MM.1S (cell line): ENCODE data around the gene BNIP3.

Experiments
- DNase-seq: peaks from one replicate; pipeline ENCODE4 v3.0.0-alpha.2; 2015
- H2AFZ ChIP-seq: fragments of 300-600 bp; sonication (generic); 2 replicates; pipeline ENCODE4 v1.6.0; 2016; ENCODE audit warnings: antibody characterized with exemption, low read length
- H3F3A ChIP-seq: fragments of 300-600 bp; sonication (generic); 2 replicates; pipeline ENCODE4 v1.6.1; 2016; ENCODE audit warnings: mild to moderate bottlenecking, antibody characterized with exemption, low read length, moderate library complexity, mixed read lengths; ENCODE audit not compliant: insufficient read depth
- H3K27ac ChIP-seq: fragments of 300-600 bp; sonication (generic); 2 replicates; pipeline ENCODE4 v1.5.1; 2016; ENCODE audit warnings: mild to moderate bottlenecking, low read length
- H3K27me3 ChIP-seq: fragments of 300-600 bp; sonication (generic); replicated peaks from 2 replicates; pipeline ENCODE4 v1.6.0; 2016; ENCODE audit warnings: low read length; ENCODE audit not compliant: insufficient read depth
- H3K36me3 ChIP-seq: fragments of 300-600 bp; sonication (generic); replicated peaks from 2 replicates; pipeline ENCODE4 v1.6.1; 2016; ENCODE audit warnings: mild to moderate bottlenecking, low read length, mixed read lengths; ENCODE audit not compliant: insufficient read depth
- H3K4me1 ChIP-seq: fragments of 300-600 bp; sonication (generic); 2 replicates; pipeline ENCODE4 v1.6.1; 2016; ENCODE audit warnings: low read length, mixed read lengths
- H3K4me2 ChIP-seq: fragments of 300-600 bp; sonication (generic); 2 replicates; pipeline ENCODE4 v1.6.0; 2016; ENCODE audit warnings: low read depth, low read length
- H3K4me3 ChIP-seq: fragments of 300-600 bp; sonication (generic); 2 replicates; pipeline ENCODE4 v1.5.1; 2016; ENCODE audit warnings: low read length, mixed read lengths
- H3K79me2 ChIP-seq: fragments of 300-600 bp; sonication (generic); 2 replicates; pipeline ENCODE4 v1.6.1; 2016; ENCODE audit warnings: mixed run types, low read length, mixed read lengths
- H3K9ac ChIP-seq: fragments of 300-600 bp; sonication (generic); 2 replicates; pipeline ENCODE4 v1.6.1; 2016; ENCODE audit warnings: low read length, mixed read lengths
- H3K9me2 ChIP-seq: fragments of 300-600 bp; sonication (generic); replicated peaks from 2 replicates; pipeline ENCODE4 v1.6.1; 2016; ENCODE audit warnings: mild to moderate bottlenecking, low read length, mixed read lengths; ENCODE audit not compliant: insufficient read depth
- H3K9me3 ChIP-seq: fragments of 300-600 bp; sonication (generic); replicated peaks from 2 replicates; pipeline ENCODE4 v1.6.1; 2016; ENCODE audit warnings: mild to moderate bottlenecking, low read length, mixed read lengths; ENCODE audit not compliant: insufficient read depth
- H4K20me1 ChIP-seq: fragments of 300-600 bp; sonication (generic); 2 replicates; pipeline ENCODE4 v1.6.1; 2016; ENCODE audit warnings: mild to moderate bottlenecking, low read length, moderate library complexity, mixed read lengths; ENCODE audit not compliant: insufficient read depth
- EZH2 ChIP-seq: fragments of 300-600 bp; sonication (generic); optimal IDR thresholded peaks from 2 replicates; pipeline ENCODE3; 2017; ENCODE audit warnings: low read depth, mild to moderate bottlenecking, antibody characterized with exemption, low read length, mixed read lengths
- EZH2phosphoT487 ChIP-seq: fragments of 300-600 bp; sonication (generic); IDR thresholded peaks from 2 replicates; pipeline ENCODE4 v1.6.1; 2018; ENCODE audit warnings: antibody characterized with exemption, low read length
- TF ChIP-seq, protein P1 (sequence below): fragments of 300-600 bp; sonication (generic); IDR thresholded peaks from 2 replicates; pipeline ENCODE4 v1.5.1; 2016; ENCODE audit warnings: antibody characterized with exemption, low read length, mixed read lengths

Gene BNIP3

DNA sequence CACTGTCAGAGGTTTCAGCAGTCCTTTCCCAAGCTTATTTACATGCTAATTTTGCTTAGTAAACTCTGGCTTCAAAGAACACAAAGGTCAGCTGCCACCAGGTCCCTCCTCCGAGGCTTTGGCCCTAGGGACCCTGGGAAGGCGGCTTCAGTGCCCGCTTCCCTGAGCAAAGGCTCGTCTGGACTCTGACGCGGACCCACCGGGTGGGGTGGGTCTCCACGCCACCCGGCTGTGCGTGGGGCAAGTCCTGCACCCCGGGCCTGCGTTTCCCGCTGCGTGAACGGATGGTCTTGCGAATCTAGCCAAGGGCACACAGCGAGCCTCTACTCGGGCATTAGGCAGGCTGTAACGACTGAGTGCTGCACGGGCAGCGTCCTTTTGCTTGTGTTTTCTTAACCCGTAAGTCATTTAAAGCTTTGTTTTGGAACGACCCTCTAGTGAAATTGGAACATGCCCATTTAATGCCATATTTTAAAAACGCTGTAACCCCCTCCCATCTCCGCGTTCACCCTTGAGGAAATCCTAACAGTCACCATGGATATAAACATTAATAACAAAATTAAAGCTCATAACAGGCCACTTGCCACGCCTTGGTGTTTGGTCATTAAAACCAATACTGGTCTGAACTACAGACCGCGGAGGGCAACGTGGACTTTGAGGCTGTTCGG lies 828 bp downstream of the BNIP3 start:
- no peaks in the 10 kb centered on the region for H3K36me3 ChIP-seq
- no peaks in the 10 kb centered on the region for H3K79me2 ChIP-seq
- no peak overlapping the region for H3K4me2 ChIP-seq
- no peak for DNase-seq
- peaks cover 4% of the 10 kb centered on the region; the same call in 1 of the 2 replicates for H3K27me3 ChIP-seq
- H3K9me3 ChIP-seq = no peaks in the 10 kb centered on the region
- TF ChIP-seq, protein P1, sequence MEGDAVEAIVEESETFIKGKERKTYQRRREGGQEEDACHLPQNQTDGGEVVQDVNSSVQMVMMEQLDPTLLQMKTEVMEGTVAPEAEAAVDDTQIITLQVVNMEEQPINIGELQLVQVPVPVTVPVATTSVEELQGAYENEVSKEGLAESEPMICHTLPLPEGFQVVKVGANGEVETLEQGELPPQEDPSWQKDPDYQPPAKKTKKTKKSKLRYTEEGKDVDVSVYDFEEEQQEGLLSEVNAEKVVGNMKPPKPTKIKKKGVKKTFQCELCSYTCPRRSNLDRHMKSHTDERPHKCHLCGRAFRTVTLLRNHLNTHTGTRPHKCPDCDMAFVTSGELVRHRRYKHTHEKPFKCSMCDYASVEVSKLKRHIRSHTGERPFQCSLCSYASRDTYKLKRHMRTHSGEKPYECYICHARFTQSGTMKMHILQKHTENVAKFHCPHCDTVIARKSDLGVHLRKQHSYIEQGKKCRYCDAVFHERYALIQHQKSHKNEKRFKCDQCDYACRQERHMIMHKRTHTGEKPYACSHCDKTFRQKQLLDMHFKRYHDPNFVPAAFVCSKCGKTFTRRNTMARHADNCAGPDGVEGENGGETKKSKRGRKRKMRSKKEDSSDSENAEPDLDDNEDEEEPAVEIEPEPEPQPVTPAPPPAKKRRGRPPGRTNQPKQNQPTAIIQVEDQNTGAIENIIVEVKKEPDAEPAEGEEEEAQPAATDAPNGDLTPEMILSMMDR = no peak
- TF ChIP-seq EZH2phosphoT487 (no peak), EZH2 (no peak)
- no peak overlapping the region for H3K4me3 ChIP-seq
- H4K20me1 ChIP-seq = no peaks in the 10 kb centered on the region
- no peak overlapping the region for H3K27ac ChIP-seq
- H3F3A ChIP-seq = no peaks in the 10 kb centered on the region
- H2AFZ ChIP-seq = no peak overlapping the region
- no peaks in the 10 kb centered on the region for H3K9me2 ChIP-seq
- no peak overlapping the region for H3K9ac ChIP-seq
- H3K4me1 ChIP-seq = no peaks in the 10 kb centered on the region

DNA sequence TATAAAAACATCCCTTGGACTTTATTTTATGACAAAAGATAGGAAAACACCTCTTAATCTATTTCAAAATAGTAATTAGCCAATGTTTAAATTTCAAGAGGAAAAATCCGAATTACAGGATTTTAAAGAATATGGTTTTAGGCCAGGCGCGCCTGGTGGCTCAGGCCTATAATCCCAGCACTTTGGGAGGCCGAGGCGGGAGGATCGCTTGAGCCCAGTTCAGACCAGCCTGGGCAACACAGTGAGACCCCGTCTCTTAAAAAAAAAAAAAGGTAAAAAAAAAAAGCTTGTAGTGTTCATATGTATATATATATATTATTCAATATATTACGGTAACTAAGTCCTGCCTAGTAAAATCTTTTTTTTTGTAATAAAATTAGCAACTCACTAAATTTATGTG lies 1.4 kb downstream of the BNIP3 start:
- Histone ChIP-seq H4K20me1 (no peaks in the 10 kb centered on the region), H3K9ac (no peak overlapping the region), H3K27me3 (peaks cover 4% of the 10 kb centered on the region; the same call in 1 of the 2 replicates), H3K9me2 (no peaks in the 10 kb centered on the region), H3K4me2 (no peak overlapping the region), H3K4me1 (no peaks in the 10 kb centered on the region), H2AFZ (no peak overlapping the region), H3K9me3 (no peaks in the 10 kb centered on the region), H3F3A (no peaks in the 10 kb centered on the region), H3K4me3 (no peak overlapping the region), H3K79me2 (no peaks in the 10 kb centered on the region), H3K27ac (no peak overlapping the region), H3K36me3 (no peaks in the 10 kb centered on the region)
- TF ChIP-seq EZH2phosphoT487 = no peak
- TF ChIP-seq, protein P1 = no peak
- no peak for TF ChIP-seq EZH2
- DNase-seq = no peak

GRCh38 chr10:131979821-131980270 lies 1.9 kb downstream of the BNIP3 start:
- no peak for DNase-seq
- Histone ChIP-seq H3K4me3 (no peak overlapping the region), H3K79me2 (no peaks in the 10 kb centered on the region), H4K20me1 (no peaks in the 10 kb centered on the region), H3K4me2 (no peak overlapping the region), H3K9me2 (no peaks in the 10 kb centered on the region), H3K9ac (no peak overlapping the region), H3K9me3 (no peaks in the 10 kb centered on the region), H2AFZ (no peak overlapping the region), H3K27me3 (peaks cover 4% of the 10 kb centered on the region; the same call in 1 of the 2 replicates), H3K4me1 (no peaks in the 10 kb centered on the region), H3K27ac (no peak overlapping the region), H3F3A (no peaks in the 10 kb centered on the region), H3K36me3 (no peaks in the 10 kb centered on the region)
- TF ChIP-seq EZH2phosphoT487 = no peak
- TF ChIP-seq, protein P1 = no peak
- no peak for TF ChIP-seq EZH2
